Heart left ventricle (tissue), 13 donors: Measurements from ENCODE around the gene LMNTD2.

Experiments used
- CTCF ChIP-seq, 12 donors: fragments of 200-600 bp; sonication (generic) in 4 of 12; IDR thresholded peaks; one replicate each; pipeline versions ENCODE4 v1.5.0 to v1.8.0; 2018 to 2022; ENCODE audit warnings: antibody characterized with exemption in 12 of 12, mild to moderate bottlenecking in 5 of 12
- POLR2A ChIP-seq, 2 donors: fragments of 450-650 bp; IDR thresholded peaks; one replicate each; pipeline ENCODE4 v1.6.1; 2017; ENCODE audit warnings: antibody characterized with exemption in 2 of 2, mild to moderate bottlenecking in 2 of 2, moderate library complexity in 2 of 2
- donor health status: ischemic (EF 13 %, LVEDD 7.1; RV severe dilation, severe dysfunction).
- donor health status: DM: no; HTN: yes; CAD: no.
- donor health status: DM: no; HTN: no; CAD: no.
- donor health status: ischemic (EF 25% LVEDD 6.9; RV normal size, moderate dysfunction).
- donor health status: ischemic (EF 25% LVEDD 5.7; RV mildly dilated, moderate dysfunction).
- donor health status: ischemic (EF 35%, LVEDD 5.7; RV mildly dilated, moderate dysfunction).
- donor health status: nonischemic (EF 11% LVEDD 7.7; RV severe dilation, severe dysfunction).
- donor health status: DM: yes; HTN: yes; CAD: no.
- donor health status: PGD.
- donor health status: ischemic (EF 29% LVEDD 5.4; RV normal size, mild dysfunction).
- donor health status: nonischemic (EF 23%, LVEDD 6.1; RV moderate dilation, normal function).

- TF ChIP-seq POLR2A (IDR thresholded peaks at IDR 0.05) (no peak), CTCF (IDR thresholded peaks at IDR 0.05) (no peak)
Measured at GRCh38 chr11:529728-530411, 30.7 kb downstream of the LMNTD2 start.
